ENCODE results near the gene ABTB2. TPM values are rescaled to one million over a fixed set of nuclear protein-coding genes. Genes with fewer than 3 reads are reported as not detected.

Gene ABTB2
- total RNA-seq, 1 experiment from 2014 or later = 5.5 TPM

DNA sequence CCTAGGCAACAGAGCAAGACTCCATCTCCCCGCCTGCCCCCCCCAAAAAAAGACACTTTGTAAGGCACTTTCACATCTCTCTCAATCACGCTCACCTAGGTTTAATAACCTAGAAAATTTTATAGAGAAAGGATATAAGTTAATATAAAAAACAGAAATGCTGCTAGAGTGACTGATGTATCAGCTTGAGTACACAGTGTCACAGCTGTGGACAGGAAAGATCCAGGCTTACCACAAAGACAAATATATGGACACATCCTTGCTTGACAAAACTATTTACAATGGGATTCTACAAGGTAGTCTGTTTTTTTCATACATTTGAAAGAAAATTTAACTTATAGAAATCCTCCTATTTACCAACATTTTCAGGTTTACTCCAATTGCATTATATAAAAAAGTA lies 96.7 kb downstream of the ABTB2 start:
- Histone ChIP-seq H4K5ac (ENCODE audit: insufficient read length, low read depth, low read length) (no peak overlapping the region), H3K27me3 (ENCODE audit: insufficient read depth, low read length) (no peaks in the 10 kb centered on the region), H2AFZ (ENCODE audit: low read length) (no peak overlapping the region), H3K14ac (ENCODE audit: insufficient read depth, low read length) (no peak overlapping the region), H3K56ac (ENCODE audit: insufficient read length, low read depth, low read length) (no peak overlapping the region), H4K20me1 (ENCODE audit: control insufficient read depth, insufficient read depth, insufficient read length) (no peaks in the 10 kb centered on the region), H3K9me3 (ENCODE audit: control insufficient read depth, low read depth, low read length) (no peaks in the 10 kb centered on the region), H2BK20ac (ENCODE audit: low read depth, low read length, poor library complexity, severe bottlenecking) (no peak overlapping the region), H3K18ac (ENCODE audit: insufficient read length, low read depth, low read length) (no peak overlapping the region), H3K4me1 (ENCODE audit: insufficient read depth, low read length) (no peaks in the 10 kb centered on the region; the same call in 1 of the 2 replicates), H2AK5ac (ENCODE audit: insufficient read length, low read length) (no peak overlapping the region), H3K9ac (ENCODE audit: extremely low read depth, insufficient read length, low read length) (no peak overlapping the region), H3K4ac (ENCODE audit: low read depth, low read length) (no peak overlapping the region), H3K23me2 (ENCODE audit: insufficient read length, low read depth, low read length, poor library complexity, severe bottlenecking) (no peaks in the 10 kb centered on the region), H3K4me2 (ENCODE audit: insufficient read depth, insufficient read length, low read length) (no peak overlapping the region), H4K91ac (ENCODE audit: insufficient read length, low read depth, low read length) (no peak overlapping the region), H3K79me2 (ENCODE audit: insufficient read depth, low read length) (no peaks in the 10 kb centered on the region), H3K27ac (ENCODE audit: insufficient read length, low read depth, low read length) (no peak overlapping the region), H2BK15ac (ENCODE audit: low read depth, low read length) (no peak overlapping the region), H2BK12ac (ENCODE audit: insufficient read length, low read depth, low read length) (no peak overlapping the region), H4K8ac (replicated peaks; ENCODE audit: insufficient read length, low read depth, low read length) (no peak overlapping the region), H2BK5ac (ENCODE audit: insufficient read length, low read length) (no peak overlapping the region), H3T11ph (ENCODE audit: low read length) (no peak overlapping the region), H2BK120ac (ENCODE audit: low read depth, low read length, poor library complexity, severe bottlenecking) (no peak overlapping the region), H3K79me1 (ENCODE audit: insufficient read depth, low read depth, low read length, poor library complexity, severe bottlenecking) (no peaks in the 10 kb centered on the region), H3K23ac (ENCODE audit: insufficient read length, low read depth, low read length) (no peak overlapping the region)
- Mint-ChIP-seq H3K27me3 (ENCODE audit: low read depth) (no peaks in the 10 kb centered on the region), H3K9me3 (no peaks in the 10 kb centered on the region), H3K4me3 (no peak overlapping the region), H3K36me3 (ENCODE audit: insufficient read depth in 1 of 3, low read depth in 3 of 3) (no peaks in the 10 kb centered on the region), H3K27ac (no peak overlapping the region), H3K4me1 (peaks cover 17 to 21% of the 10 kb centered on the region in 2 experiments)
- DNase-seq = no peak
- TF ChIP-seq, protein P1, sequence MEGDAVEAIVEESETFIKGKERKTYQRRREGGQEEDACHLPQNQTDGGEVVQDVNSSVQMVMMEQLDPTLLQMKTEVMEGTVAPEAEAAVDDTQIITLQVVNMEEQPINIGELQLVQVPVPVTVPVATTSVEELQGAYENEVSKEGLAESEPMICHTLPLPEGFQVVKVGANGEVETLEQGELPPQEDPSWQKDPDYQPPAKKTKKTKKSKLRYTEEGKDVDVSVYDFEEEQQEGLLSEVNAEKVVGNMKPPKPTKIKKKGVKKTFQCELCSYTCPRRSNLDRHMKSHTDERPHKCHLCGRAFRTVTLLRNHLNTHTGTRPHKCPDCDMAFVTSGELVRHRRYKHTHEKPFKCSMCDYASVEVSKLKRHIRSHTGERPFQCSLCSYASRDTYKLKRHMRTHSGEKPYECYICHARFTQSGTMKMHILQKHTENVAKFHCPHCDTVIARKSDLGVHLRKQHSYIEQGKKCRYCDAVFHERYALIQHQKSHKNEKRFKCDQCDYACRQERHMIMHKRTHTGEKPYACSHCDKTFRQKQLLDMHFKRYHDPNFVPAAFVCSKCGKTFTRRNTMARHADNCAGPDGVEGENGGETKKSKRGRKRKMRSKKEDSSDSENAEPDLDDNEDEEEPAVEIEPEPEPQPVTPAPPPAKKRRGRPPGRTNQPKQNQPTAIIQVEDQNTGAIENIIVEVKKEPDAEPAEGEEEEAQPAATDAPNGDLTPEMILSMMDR (conservative IDR thresholded peaks at IDR 0.05) = no peak
- WGBS (ENCODE audit: extremely low coverage, insufficient read length, low lambda C conversion rate) = no CpG with 5 or more reads among the region's 2 CpGs
